Testis (tissue), 2 donors: ENCODE measurements around the gene GARIN5B.

Source experiments
- CTCF ChIP-seq, 3 experiments: fragments of 450-650 bp in 2 of 3; fragments of 200-600 bp in 1 of 3; sonication (generic) in 1 of 3; IDR thresholded peaks; one replicate each; pipeline ENCODE4 v1.5.1; 2016 to 2019; ENCODE audit warnings: antibody characterized with exemption in 3 of 3, mild to moderate bottlenecking in 2 of 3, moderate library complexity in 1 of 3
- POLR2A ChIP-seq: fragments of 450-650 bp; IDR thresholded peaks from one replicate; pipeline ENCODE4 v1.6.1; 2017; ENCODE audit warnings: antibody characterized with exemption, mild to moderate bottlenecking, moderate library complexity

GRCh38 chr19:55324662-55325061 is 38.4 kb downstream of the GARIN5B start:
- TF ChIP-seq CTCF (IDR thresholded peaks at IDR 0.05) (no peak), POLR2A (no peak)
